WTC11 (cell line): Measurements from ENCODE around the gene EPS8L1. TPM values are rescaled to one million over a fixed set of nuclear protein-coding genes. Genes with fewer than 3 reads are reported as not detected.

ENCODE experiments used
- ATAC-seq: fragments of 200-7000 bp; cut with Tn5 transposase; 2 replicates; pipeline ENCODE4 v1.10.0; 2021; ENCODE audit warnings: mild to moderate bottlenecking, moderate library complexity
- CTCF ChIA-PET: fragments of 300-600 bp; sonication (Branson Sonifier 250); formaldehyde crosslinking; loops from one replicate; lab custom pipeline; 2021; ENCODE audit warnings: antibody characterized with exemption; lab: Charles Lee
- POLR2A ChIA-PET: fragments of 350-600 bp; sonication (Branson Sonifier 250); formaldehyde crosslinking; loops from one replicate; lab custom pipeline; 2021; ENCODE audit warnings: antibody characterized with exemption; lab: Charles Lee
- DNase-seq: peaks from one replicate; pipeline ENCODE4 v3.0.0; 2021; ENCODE audit warnings: low spot score
- H3K27ac Mint-ChIP-seq: 2 replicates; pipeline ENCODE4 v1.8.0; 2021; ENCODE audit warnings: mixed read lengths
- H3K27me3 Mint-ChIP-seq: 2 replicates; pipeline ENCODE4 v1.8.0; 2021; ENCODE audit warnings: low read depth, mild to moderate bottlenecking, moderate library complexity, mixed read lengths
- H3K36me3 Mint-ChIP-seq: 2 replicates; pipeline ENCODE4 v1.8.0; 2021; ENCODE audit warnings: mixed read lengths
- H3K4me1 Mint-ChIP-seq: 2 replicates; pipeline ENCODE4 v1.8.0; 2022; ENCODE audit warnings: mixed read lengths
- H3K4me3 Mint-ChIP-seq: 2 replicates; pipeline ENCODE4 v1.8.0; 2021; ENCODE audit warnings: mild to moderate bottlenecking, moderate library complexity, mixed read lengths
- H3K9me3 Mint-ChIP-seq: 2 replicates; pipeline ENCODE4 v1.8.0; 2021; ENCODE audit warnings: mixed read lengths
- ARID4B ChIP-seq: sonication (generic); formaldehyde crosslinking; IDR thresholded peaks from 2 replicates; pipeline ENCODE4 v1.8.0; 2023; ENCODE audit warnings: missing genetic modification reagents, mild to moderate bottlenecking, borderline replicate concordance
- CREM ChIP-seq: sonication (generic); formaldehyde crosslinking; IDR thresholded peaks from 2 replicates; pipeline ENCODE4 v1.8.1; 2022; ENCODE audit warnings: mild to moderate bottlenecking, missing genetic modification reagents, moderate library complexity
- ETV6 ChIP-seq: sonication (generic); formaldehyde crosslinking; IDR thresholded peaks from 2 replicates; pipeline ENCODE4 v1.8.1; 2022; ENCODE audit warnings: mild to moderate bottlenecking, missing genetic modification reagents
- FOXK1 ChIP-seq: sonication (generic); formaldehyde crosslinking; IDR thresholded peaks from 2 replicates; pipeline ENCODE4 v1.8.0; 2022; ENCODE audit warnings: mild to moderate bottlenecking, moderate library complexity, missing genetic modification reagents
- GABPB1 ChIP-seq: sonication (generic); formaldehyde crosslinking; IDR thresholded peaks from 2 replicates; pipeline ENCODE4 v1.8.1; 2023; ENCODE audit warnings: mild to moderate bottlenecking, missing genetic modification reagents
- MAX ChIP-seq: sonication (generic); formaldehyde crosslinking; IDR thresholded peaks from 2 replicates; pipeline ENCODE4 v1.8.0; 2022; ENCODE audit warnings: mild to moderate bottlenecking, missing genetic modification reagents
- SP1 ChIP-seq: sonication (generic); formaldehyde crosslinking; conservative IDR thresholded peaks from 2 replicates; pipeline ENCODE4 v1.8.1; 2022; ENCODE audit warnings: missing genetic modification reagents
- ZNF281 ChIP-seq: sonication (generic); formaldehyde crosslinking; IDR thresholded peaks from 2 replicates; pipeline ENCODE4 v1.8.0; 2023; ENCODE audit warnings: mild to moderate bottlenecking, missing genetic modification reagents
- ZNF416 ChIP-seq: fragments of 250-450 bp; sonication (Bioruptor Pico); IDR thresholded peaks from 2 replicates; pipeline ENCODE4 v1.9.0; 2021; ENCODE audit warnings: mild to moderate bottlenecking, inconsistent platforms
- ZNF423 ChIP-seq: fragments of 250-450 bp; sonication (Bioruptor Pico); IDR thresholded peaks from 2 replicates; pipeline ENCODE4 v2.1.2; 2022; ENCODE audit warnings: mild to moderate bottlenecking, moderate library complexity
- total RNA-seq: library from RNA; stranded (reverse); gene quantifications from 3 replicates; pipeline ENCODE4 v1.2.3, GENCODE V29; 2021
- TF ChIP-seq, protein P1 (sequence below): fragments of 250-450 bp; sonication (Bioruptor Pico); IDR thresholded peaks from 2 replicates; pipeline ENCODE4 v1.9.0; 2021; ENCODE audit warnings: mild to moderate bottlenecking, borderline replicate concordance
- TF ChIP-seq, protein P2 (sequence below): sonication (generic); formaldehyde crosslinking; IDR thresholded peaks from 2 replicates; pipeline ENCODE4 v1.8.0; 2022; ENCODE audit warnings: mild to moderate bottlenecking, missing genetic modification reagents

EPS8L1 gene
- total RNA-seq, 1 experiment from 2014 or later = 38.9 TPM

GRCh38 chr19:55116859-55117662 lies 41.4 kb downstream of the EPS8L1 start, which contains the start of gene PPP1R12C:
PPP1R12C (minus strand) TSS chr19:55117637; CDS start chr19:55117543, 94 bp downstream.
- no peak for ATAC-seq
- Mint-ChIP-seq H3K36me3 (no peaks in the 10 kb centered on the region), H3K27ac (peak within 1 kb of the TSS; percentile 97), H3K4me3 (peak within 1 kb of the TSS; percentile 98), H3K9me3 (no peaks in the 10 kb centered on the region), H3K27me3 (peaks cover 14% of the 10 kb centered on the region), H3K4me1 (peaks cover 31% of the 10 kb centered on the region)
- DNase-seq = no peak
- ChIA-PET POLR2A (interaction anchor here (1.1 to 1.9 kb wide), 4 partner anchors 11 to 23 kb away, joined by 3 to 7 read pairs (median 4); no protein-coding TSS in a partner anchor), CTCF (interaction anchor here (0.5 to 4.3 kb wide), 18 partner anchors 16 to 677 kb away, joined by 3 to 28 read pairs (median 7); partner anchors contain the start of genes DNAAF3, KMT5C and PPP6R1)
- TF ChIP-seq, protein P1, sequence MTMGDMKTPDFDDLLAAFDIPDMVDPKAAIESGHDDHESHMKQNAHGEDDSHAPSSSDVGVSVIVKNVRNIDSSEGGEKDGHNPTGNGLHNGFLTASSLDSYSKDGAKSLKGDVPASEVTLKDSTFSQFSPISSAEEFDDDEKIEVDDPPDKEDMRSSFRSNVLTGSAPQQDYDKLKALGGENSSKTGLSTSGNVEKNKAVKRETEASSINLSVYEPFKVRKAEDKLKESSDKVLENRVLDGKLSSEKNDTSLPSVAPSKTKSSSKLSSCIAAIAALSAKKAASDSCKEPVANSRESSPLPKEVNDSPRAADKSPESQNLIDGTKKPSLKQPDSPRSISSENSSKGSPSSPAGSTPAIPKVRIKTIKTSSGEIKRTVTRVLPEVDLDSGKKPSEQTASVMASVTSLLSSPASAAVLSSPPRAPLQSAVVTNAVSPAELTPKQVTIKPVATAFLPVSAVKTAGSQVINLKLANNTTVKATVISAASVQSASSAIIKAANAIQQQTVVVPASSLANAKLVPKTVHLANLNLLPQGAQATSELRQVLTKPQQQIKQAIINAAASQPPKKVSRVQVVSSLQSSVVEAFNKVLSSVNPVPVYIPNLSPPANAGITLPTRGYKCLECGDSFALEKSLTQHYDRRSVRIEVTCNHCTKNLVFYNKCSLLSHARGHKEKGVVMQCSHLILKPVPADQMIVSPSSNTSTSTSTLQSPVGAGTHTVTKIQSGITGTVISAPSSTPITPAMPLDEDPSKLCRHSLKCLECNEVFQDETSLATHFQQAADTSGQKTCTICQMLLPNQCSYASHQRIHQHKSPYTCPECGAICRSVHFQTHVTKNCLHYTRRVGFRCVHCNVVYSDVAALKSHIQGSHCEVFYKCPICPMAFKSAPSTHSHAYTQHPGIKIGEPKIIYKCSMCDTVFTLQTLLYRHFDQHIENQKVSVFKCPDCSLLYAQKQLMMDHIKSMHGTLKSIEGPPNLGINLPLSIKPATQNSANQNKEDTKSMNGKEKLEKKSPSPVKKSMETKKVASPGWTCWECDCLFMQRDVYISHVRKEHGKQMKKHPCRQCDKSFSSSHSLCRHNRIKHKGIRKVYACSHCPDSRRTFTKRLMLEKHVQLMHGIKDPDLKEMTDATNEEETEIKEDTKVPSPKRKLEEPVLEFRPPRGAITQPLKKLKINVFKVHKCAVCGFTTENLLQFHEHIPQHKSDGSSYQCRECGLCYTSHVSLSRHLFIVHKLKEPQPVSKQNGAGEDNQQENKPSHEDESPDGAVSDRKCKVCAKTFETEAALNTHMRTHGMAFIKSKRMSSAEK = no peak
- TF ChIP-seq, protein P2, sequence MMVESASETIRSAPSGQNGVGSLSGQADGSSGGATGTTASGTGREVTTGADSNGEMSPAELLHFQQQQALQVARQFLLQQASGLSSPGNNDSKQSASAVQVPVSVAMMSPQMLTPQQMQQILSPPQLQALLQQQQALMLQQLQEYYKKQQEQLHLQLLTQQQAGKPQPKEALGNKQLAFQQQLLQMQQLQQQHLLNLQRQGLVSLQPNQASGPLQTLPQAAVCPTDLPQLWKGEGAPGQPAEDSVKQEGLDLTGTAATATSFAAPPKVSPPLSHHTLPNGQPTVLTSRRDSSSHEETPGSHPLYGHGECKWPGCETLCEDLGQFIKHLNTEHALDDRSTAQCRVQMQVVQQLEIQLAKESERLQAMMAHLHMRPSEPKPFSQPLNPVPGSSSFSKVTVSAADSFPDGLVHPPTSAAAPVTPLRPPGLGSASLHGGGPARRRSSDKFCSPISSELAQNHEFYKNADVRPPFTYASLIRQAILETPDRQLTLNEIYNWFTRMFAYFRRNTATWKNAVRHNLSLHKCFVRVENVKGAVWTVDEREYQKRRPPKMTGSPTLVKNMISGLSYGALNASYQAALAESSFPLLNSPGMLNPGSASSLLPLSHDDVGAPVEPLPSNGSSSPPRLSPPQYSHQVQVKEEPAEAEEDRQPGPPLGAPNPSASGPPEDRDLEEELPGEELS (CRISPR knock-in tag) = 0 out of 2 replicates have a peak, but pooled peaks have one; percentile 33
- no peak for TF ChIP-seq ZNF281 (CRISPR knock-in tag)

DNA sequence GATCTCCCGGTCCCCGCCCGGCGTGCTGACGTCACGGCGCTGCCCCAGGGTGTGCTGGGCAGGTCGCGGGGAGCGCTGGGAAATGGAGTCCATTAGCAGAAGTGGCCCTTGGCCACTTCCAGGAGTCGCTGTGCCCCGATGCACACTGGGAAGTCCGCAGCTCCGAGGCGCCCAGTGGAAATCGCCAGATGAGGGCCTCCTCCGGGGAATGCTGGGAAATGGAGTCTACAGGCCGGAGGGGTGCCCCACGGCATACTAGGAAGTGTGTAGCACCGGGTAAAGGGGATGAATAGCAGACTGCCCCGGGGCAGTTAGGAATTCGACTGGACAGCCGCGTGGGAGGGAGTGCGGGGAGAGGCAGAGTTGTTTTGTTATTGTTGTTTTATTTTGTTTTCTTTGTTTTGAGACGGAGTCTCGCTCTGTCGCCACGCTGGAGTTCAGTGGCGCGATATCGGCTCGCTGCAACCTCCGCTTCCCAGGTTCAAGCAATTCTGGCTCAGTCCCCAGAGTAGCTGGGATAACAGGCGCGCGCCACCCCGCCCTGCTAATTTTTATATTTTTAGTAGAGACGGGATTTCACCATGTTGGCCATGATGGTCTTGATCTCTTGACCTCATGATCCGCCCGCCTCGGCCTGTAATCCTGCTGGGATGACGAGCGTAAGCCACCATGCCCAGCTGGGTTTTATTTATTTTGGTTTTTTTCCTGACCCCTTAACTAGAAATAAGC lies 42.2 kb downstream of the EPS8L1 start:
- POLR2A ChIA-PET = interaction anchor here (0.7 to 1.9 kb wide), 7 partner anchors 11 to 99 kb away, joined by 3 to 7 read pairs (median 3); no protein-coding TSS in a partner anchor
- H3K4me3 Mint-ChIP-seq = peak overlapping the region; percentile 97
- DNase-seq (peak; percentile 98), ATAC-seq (peak; percentile 78)
- no peaks in the 10 kb centered on the region for H3K36me3 Mint-ChIP-seq
- peaks cover 31% of the 10 kb centered on the region for H3K4me1 Mint-ChIP-seq
- H3K27ac Mint-ChIP-seq = peak overlapping the region; percentile 97
- H3K27me3 Mint-ChIP-seq = peaks cover 22% of the 10 kb centered on the region
- no peaks in the 10 kb centered on the region for H3K9me3 Mint-ChIP-seq
- TF ChIP-seq ARID4B (CRISPR knock-in tag) (no peak), MAX (CRISPR knock-in tag) (no peak), GABPB1 (CRISPR knock-in tag) (peak; percentile 20; the same call in 1 of the 2 replicates), FOXK1 (peak; percentile 76; the same call in 1 of the 2 replicates), SP1 (CRISPR knock-in tag) (peak; percentile 91), ZNF423 (CRISPR knock-in tag) (no peak), ETV6 (no peak), ZNF416 (CRISPR knock-in tag) (0 out of 2 replicates have a peak, but pooled peaks have one; percentile 22), CREM (peak; percentile 89; the same call in 1 of the 2 replicates)
- TF ChIP-seq, all 79 proteins: peak for 5
- CTCF ChIA-PET = interaction anchor here (0.5 to 4.3 kb wide), 17 partner anchors 15 to 678 kb away, joined by 3 to 28 read pairs (median 7); partner anchors contain the start of genes DNAAF3 and KMT5C
